Fibroblast of the aortic adventitia (primary cell): ENCODE results near the gene DRC3. TPM values are rescaled to one million over a fixed set of nuclear protein-coding genes. Genes with fewer than 3 reads are reported as not detected.

Source experiments
- DNase-seq: peaks from one replicate; pipeline ENCODE4 v3.0.0-alpha.2; 2010; ENCODE audit warnings: low read depth
- H3K4me3 ChIP-seq: 2 replicates; pipeline ENCODE4 v1.5.1; 2011; ENCODE audit warnings: low read depth, mild to moderate bottlenecking, control low read depth, low read length, moderate library complexity
- CTCF ChIP-seq: IDR thresholded peaks from 2 replicates; pipeline ENCODE4 v1.5.1; 2011; ENCODE audit warnings: mild to moderate bottlenecking, low read length, control low read depth, inconsistent platforms; ENCODE audit not compliant: insufficient read depth
- total RNA-seq: library from RNA; depleted of rRNA; stranded (reverse); fragments of >200 nt; gene quantifications from 2 replicates; pipeline ENCODE4 v1.2.3, GENCODE V29; 2012; ENCODE audit warnings: low replicate concordance

DRC3 gene
- total RNA-seq, 1 donor, result 1.8 TPM

- TF ChIP-seq CTCF, result no peak
- no peak for DNase-seq
- no peak overlapping the region for H3K4me3 ChIP-seq
Observed at GRCh38 chr17:17965152-17965721, 7.4 kb upstream of the DRC3 start.

GRCh38 chr17:17966399-17966798, 6.3 kb upstream of the DRC3 start:
- no peak for TF ChIP-seq CTCF
- H3K4me3 ChIP-seq, result no peak overlapping the region
- DNase-seq, result no peak

GRCh38 chr17:17970699-17971430, 1.8 kb upstream of the DRC3 start:
- H3K4me3 ChIP-seq, result peak overlapping the region; percentile 88
- TF ChIP-seq CTCF, result no peak
- DNase-seq, result no peak

GRCh38 chr17:17971431-17972125, 1.1 kb upstream of the DRC3 start:
- peak; percentile 18 for TF ChIP-seq CTCF
- peak overlapping the region; percentile 88 for H3K4me3 ChIP-seq
- peak; percentile 51 for DNase-seq

- no peak for DNase-seq
- TF ChIP-seq CTCF, result no peak
- peak overlapping the region; percentile 87 for H3K4me3 ChIP-seq
Observed at GRCh38 chr17:17972952-17973254, 241 bp downstream of the DRC3 start.

GRCh38 chr17:17975436-17975835, 2.8 kb downstream of the DRC3 start:
- no peak for DNase-seq
- TF ChIP-seq CTCF, result no peak

More at GRCh38 chr17:17975436-17975835, 2.8 kb downstream of the DRC3 start:
- H3K4me3 ChIP-seq, result no peak overlapping the region
